Psoas muscle (tissue), 8 donors: Measurements from ENCODE around the gene ADSS2. TPM values are rescaled to one million over a fixed set of nuclear protein-coding genes. Genes with fewer than 3 reads are reported as not detected.

Experiments used
- ATAC-seq, 4 donors: fragments of 200-7000 bp; cut with Tn5 transposase; one replicate each; pipeline ENCODE4 v1.9.1; 2020; ENCODE audit warnings: moderate library complexity in 3 of 4, mild to moderate bottlenecking in 2 of 4
- DNase-seq, 2 donors: peaks; one replicate each; pipeline ENCODE4 v3.0.0-alpha.2; 2020
- H3K27ac ChIP-seq: fragments of 200-600 bp; one replicate; pipeline ENCODE4 v1.8.0; 2022
- H3K27me3 ChIP-seq, 3 donors: fragments of 200-600 bp in 1 of 3; one replicate each; pipeline versions ENCODE4 v1.6.1 to v1.8.0; 2013 to 2022; ENCODE audit warnings: low read length in 2 of 3, mild to moderate bottlenecking in 2 of 3, moderate library complexity in 1 of 3; ENCODE audit not compliant: insufficient read depth in 3 of 3
- H3K36me3 ChIP-seq, 2 donors: fragments of 200-600 bp in 1 of 2; one replicate each; pipeline versions ENCODE4 v1.6.1 to v1.8.0; 2013 to 2022; ENCODE audit warnings: low read depth in 1 of 2, mild to moderate bottlenecking in 1 of 2, moderate library complexity in 1 of 2; ENCODE audit not compliant: insufficient read depth in 1 of 2
- H3K4me1 ChIP-seq: fragments of 200-600 bp; one replicate; pipeline ENCODE4 v1.8.0; 2022
- H3K4me3 ChIP-seq: fragments of 200-600 bp; one replicate; pipeline ENCODE4 v1.8.0; 2022; ENCODE audit warnings: mild to moderate bottlenecking
- H3K9me3 ChIP-seq: fragments of 200-600 bp; one replicate; pipeline ENCODE4 v1.8.0; 2022
- WGBS, 3 donors: extraction: QIAGEN DNeasy Blood & Tissue Kit; methylation state at CpG; one replicate each; pipeline versions ENCODE4 v1.1.6 to v1.1.7; 2013; 5-methylcytosine and 5-hydroxymethylcytosine counted together
- intact Hi-C, 2 donors: fragments of 100-400 bp; cut with DNase I; formaldehyde crosslinking; loops; one replicate each; pipeline versions ENCODE4 v1.11.0 to v1.14.2; 2022
- polyA plus RNA-seq, 3 donors: library from polyadenylated mRNA; stranded (reverse); fragments of 200-250 nt; gene quantifications; one replicate each; pipeline ENCODE4 v1.2.3, GENCODE V29; 2013
- total RNA-seq, 4 donors: library from RNA; stranded (reverse); fragmentation: NEBNext Ultra II Directional in 2 of 4; extraction: Animal tissue kit (Norgen Biotek cat#: 25700) in 2 of 4; gene quantifications; one replicate each; pipeline versions ENCODE4 v1.2.1 to v1.2.4, GENCODE V29; 2021 to 2023
- TF ChIP-seq, protein P1 (sequence below): fragments of 200-600 bp; IDR thresholded peaks from one replicate; pipeline ENCODE4 v1.8.0; 2022; ENCODE audit warnings: antibody characterized with exemption
- donor health status: healthy with polysubstance abuse.
- donor health status: DM: no; HTN: no; CAD: no; lungs with moderate emphysema.
- donor health status: Bipolar disorder and iron deficiency.
- donor health status: healthy.
- donor health status: DM: yes; HTN: yes; CAD: no.
- donor health status: DM: no; HTN: no; CAD: no.
- donor health status: DM: no; HTN: no; CAD: no.
- donor health status: DM: yes; HTN: yes; CAD: no.

Gene ADSS2
- total and polyA plus RNA-seq, 7 donors = 5.7 to 19.2 (median 12.3) TPM

GRCh38 chr1:244424649-244425334 lies 26.9 kb downstream of the ADSS2 start:
- intact Hi-C loops = no loop called here
- H3K4me1 ChIP-seq = peaks cover 4% of the 10 kb centered on the region
- no peak overlapping the region for H3K27ac ChIP-seq
- H3K27me3 ChIP-seq = no peaks in the 10 kb centered on the region
- ATAC-seq (no peak), DNase-seq (no peak)
- TF ChIP-seq, protein P1, sequence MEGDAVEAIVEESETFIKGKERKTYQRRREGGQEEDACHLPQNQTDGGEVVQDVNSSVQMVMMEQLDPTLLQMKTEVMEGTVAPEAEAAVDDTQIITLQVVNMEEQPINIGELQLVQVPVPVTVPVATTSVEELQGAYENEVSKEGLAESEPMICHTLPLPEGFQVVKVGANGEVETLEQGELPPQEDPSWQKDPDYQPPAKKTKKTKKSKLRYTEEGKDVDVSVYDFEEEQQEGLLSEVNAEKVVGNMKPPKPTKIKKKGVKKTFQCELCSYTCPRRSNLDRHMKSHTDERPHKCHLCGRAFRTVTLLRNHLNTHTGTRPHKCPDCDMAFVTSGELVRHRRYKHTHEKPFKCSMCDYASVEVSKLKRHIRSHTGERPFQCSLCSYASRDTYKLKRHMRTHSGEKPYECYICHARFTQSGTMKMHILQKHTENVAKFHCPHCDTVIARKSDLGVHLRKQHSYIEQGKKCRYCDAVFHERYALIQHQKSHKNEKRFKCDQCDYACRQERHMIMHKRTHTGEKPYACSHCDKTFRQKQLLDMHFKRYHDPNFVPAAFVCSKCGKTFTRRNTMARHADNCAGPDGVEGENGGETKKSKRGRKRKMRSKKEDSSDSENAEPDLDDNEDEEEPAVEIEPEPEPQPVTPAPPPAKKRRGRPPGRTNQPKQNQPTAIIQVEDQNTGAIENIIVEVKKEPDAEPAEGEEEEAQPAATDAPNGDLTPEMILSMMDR = no peak
- H3K36me3 ChIP-seq = peaks cover 0 to 52% of the 10 kb centered on the region in 2 donors
- no peak overlapping the region for H3K4me3 ChIP-seq
- no peaks in the 10 kb centered on the region for H3K9me3 ChIP-seq
- 33 to 51% (median 34%) methylated on average over 2 of the region's 2 CpGs for WGBS, 3 donors

DNA sequence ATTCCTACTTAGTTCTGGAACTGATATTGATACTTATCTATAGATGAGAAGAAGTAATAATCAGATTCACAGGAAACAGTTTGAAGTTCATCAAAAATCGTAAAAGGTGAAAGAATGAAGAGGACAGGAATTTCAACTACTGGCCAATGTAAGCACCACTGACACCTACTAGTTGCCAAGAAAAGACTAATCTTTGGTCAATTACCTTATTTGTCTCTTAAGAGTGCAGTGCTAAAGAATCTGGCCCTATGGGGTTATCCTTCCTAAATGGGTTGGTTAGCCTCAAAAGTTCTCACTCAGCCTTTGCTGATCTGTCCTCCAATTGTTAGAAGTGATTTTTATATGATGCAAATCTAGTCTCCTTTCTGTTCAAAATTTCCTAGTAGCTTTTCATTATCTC lies 29.5 kb downstream of the ADSS2 start:
- DNase-seq (no peak), ATAC-seq (no peak)
- whole genome bisulfite sequencing, 3 donors = 94 to 97% (median 95%) methylated on average over 1 of the region's 1 CpG
- Histone ChIP-seq H3K4me1 (peaks cover 4% of the 10 kb centered on the region), H3K9me3 (no peaks in the 10 kb centered on the region), H3K4me3 (no peak overlapping the region), H3K27me3 (no peaks in the 10 kb centered on the region), H3K36me3 (peaks cover 2 to 71% of the 10 kb centered on the region in 2 donors), H3K27ac (no peak overlapping the region)
- intact Hi-C loops = no loop called here
- TF ChIP-seq, protein P1 = no peak

DNA sequence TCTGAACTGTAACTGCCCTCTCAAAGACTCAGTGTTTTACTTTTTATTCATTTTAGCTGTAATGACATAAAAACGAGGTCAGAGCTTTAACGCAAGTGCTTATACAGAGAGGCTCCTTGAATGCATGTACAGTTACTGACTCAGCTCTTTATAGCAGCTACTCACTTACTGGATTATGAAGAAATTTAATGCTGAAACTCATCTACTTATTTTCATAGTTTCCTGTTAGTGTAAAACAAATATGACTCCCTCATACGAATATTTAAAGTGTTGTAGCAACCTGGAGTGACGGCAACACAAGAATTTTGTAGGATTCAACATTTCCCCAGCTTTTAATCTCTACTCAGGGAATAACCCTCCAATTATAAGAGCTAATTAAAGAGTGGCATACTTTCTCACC lies 32.7 kb downstream of the ADSS2 start:
- no peak for DNase-seq
- no peak overlapping the region for H3K4me3 ChIP-seq
- peaks cover 8 to 100% of the 10 kb centered on the region in 2 donors for H3K36me3 ChIP-seq
- no peaks in the 10 kb centered on the region for H3K27me3 ChIP-seq
- no peak for ATAC-seq
- intact Hi-C loops = no loop called here
- 93 to 94% (median 94%) methylated on average over 4 of the region's 4 CpGs for WGBS, 3 donors
- H3K9me3 ChIP-seq = no peaks in the 10 kb centered on the region
- TF ChIP-seq, protein P1 = no peak
- H3K27ac ChIP-seq = no peak overlapping the region
- no peaks in the 10 kb centered on the region for H3K4me1 ChIP-seq

DNA sequence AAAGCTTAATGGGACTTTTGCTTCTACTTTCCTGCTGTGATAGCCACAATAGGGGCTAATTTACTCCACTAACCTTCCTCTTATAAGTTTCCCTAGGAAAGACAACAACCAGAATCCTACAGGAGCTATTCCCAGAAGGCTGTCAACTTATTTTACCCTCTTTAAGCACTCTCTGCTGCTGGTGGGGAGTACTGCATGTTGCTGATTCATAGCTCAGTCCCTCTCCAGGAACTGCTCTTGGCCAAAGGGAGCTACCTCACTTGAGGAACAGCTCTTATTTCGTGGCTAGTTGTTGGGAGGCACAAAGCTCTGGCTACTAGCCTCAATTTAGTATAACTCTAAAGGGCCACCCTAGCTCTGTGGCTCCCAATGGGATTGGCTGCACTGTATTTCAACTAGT lies 37.2 kb downstream of the ADSS2 start:
- DNase-seq = no peak
- 37 to 86% (median 82%) methylated on average over 1 of the region's 1 CpG for WGBS, 3 donors
- H3K27me3 ChIP-seq = no peaks in the 10 kb centered on the region
- no peaks in the 10 kb centered on the region for H3K4me1 ChIP-seq
- TF ChIP-seq, protein P1 = no peak
- H3K9me3 ChIP-seq = no peaks in the 10 kb centered on the region
- H3K27ac ChIP-seq = no peak overlapping the region
- ATAC-seq = no peak
- intact Hi-C loops = no loop called here
- no peak overlapping the region for H3K4me3 ChIP-seq
- H3K36me3 ChIP-seq = peaks cover 11 to 100% of the 10 kb centered on the region in 2 donors

GRCh38 chr1:244413736-244414135 lies 38.0 kb downstream of the ADSS2 start:
- no peaks in the 10 kb centered on the region for H3K27me3 ChIP-seq
- H3K9me3 ChIP-seq = no peaks in the 10 kb centered on the region
- WGBS, 3 donors = 95 to 98% (median 96%) methylated on average over 3 of the region's 3 CpGs
- intact Hi-C loops = no loop called here
- DNase-seq = no peak
- no peaks in the 10 kb centered on the region for H3K4me1 ChIP-seq
- TF ChIP-seq, protein P1 = no peak
- no peak overlapping the region for H3K4me3 ChIP-seq
- H3K27ac ChIP-seq = no peak overlapping the region
- H3K36me3 ChIP-seq = peaks cover 11 to 100% of the 10 kb centered on the region in 2 donors
- ATAC-seq = no peak
